Stimulated activated CD8-positive, alpha-beta memory T cell treated with anti-CD3 and anti-CD28 coated beads, Interleukin-7, amount 100 ng/mL, for 4 hours (primary cell): ENCODE data around the gene CNOT4.
"Not testable (repeated sequence)": the region's sequence is repeated elsewhere in the genome, so short reads cannot be mapped to it uniquely, and the experiment has no call there.

ENCODE experiments used
- DNase-seq, 2 donors: peaks; one replicate each; pipeline ENCODE4 v3.0.0-alpha.2; 2020; ENCODE audit warnings: low read depth in 2 of 2

The CNOT4 gene

GRCh38 chr7:135512135-135512887 lies 2.4 kb upstream of the CNOT4 start:
- no peak for DNase-seq

DNA sequence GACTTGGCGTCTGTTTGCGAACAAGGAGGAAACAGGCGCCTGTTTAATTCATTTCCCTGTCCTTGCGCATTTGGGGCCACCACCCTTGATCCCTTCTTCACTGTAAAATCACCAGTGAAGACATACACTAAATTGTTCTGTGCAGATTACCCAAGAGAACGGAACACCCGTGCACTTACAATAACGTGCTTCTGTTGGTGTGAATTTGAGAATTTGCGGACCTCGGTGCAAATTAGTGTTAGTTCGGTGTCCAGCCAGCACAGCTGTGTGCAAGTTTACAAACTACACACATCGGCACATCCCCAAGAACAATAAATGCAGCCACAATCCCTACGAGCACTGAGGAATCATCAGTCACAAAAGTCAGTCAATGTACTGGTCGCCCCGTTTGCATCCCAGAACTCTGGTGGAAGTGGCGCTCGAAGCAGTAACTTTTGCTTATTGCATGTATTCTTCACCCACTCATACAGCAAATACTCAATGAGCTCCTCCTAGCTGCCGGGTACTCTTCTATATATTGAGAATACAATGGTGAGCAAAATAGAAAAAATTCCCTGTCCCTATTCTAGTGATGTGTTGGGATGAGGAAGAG lies 786 bp upstream of the CNOT4 start:
- no peak for DNase-seq

- no peak for DNase-seq
These were observed 388 bp downstream of the CNOT4 start for GRCh38 chr7:135509589-135509838.

- DNase-seq = peak in 1 of 2 donors; percentile 1
These were observed 866 bp downstream of the CNOT4 start for GRCh38 chr7:135508883-135509588.

DNA sequence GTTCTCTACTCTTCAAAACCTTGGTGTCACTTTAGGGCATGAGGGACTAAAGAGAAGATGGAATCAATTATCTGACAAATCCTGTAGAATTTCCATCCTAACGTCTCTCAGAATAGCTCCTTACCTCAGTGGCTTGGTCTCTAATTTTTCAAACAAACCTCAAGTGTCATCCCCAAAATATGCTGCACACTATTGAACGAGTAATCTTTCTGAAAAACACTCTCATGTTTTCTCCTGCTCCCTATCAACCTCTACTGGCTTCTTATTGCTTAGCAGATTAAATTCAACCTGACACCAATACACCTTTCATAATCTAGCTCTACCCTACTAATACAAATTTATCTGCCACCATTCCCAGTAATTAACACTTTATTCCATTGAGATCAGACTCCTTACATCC lies 8.5 kb downstream of the CNOT4 start:
- no peak for DNase-seq

GRCh38 chr7:135499818-135500217 lies 10.1 kb downstream of the CNOT4 start:
- no peak for DNase-seq

GRCh38 chr7:135497161-135497560 lies 12.7 kb downstream of the CNOT4 start:
- not testable (repeated sequence) for DNase-seq

DNA sequence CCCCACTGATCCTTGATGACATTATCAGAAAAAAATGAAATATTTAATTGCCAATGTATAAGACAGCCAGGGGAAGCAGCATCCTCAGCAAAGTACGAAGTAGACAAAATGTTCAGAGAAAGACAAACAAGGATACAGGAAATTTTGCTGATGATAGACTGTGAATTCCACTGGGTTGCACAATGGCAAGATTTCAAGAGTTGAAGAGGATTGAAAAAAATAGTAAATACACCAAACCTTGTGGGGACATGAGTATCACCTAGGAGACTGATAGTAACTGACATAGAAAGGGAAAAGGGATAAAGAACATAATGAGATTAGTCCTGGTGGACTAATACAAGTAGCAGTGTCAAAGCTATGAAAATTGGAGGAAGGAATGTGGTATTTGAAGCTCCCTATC lies 16.5 kb downstream of the CNOT4 start:
- no peak for DNase-seq

GRCh38 chr7:135492151-135492550 lies 17.8 kb downstream of the CNOT4 start:
- DNase-seq = no peak

DNA sequence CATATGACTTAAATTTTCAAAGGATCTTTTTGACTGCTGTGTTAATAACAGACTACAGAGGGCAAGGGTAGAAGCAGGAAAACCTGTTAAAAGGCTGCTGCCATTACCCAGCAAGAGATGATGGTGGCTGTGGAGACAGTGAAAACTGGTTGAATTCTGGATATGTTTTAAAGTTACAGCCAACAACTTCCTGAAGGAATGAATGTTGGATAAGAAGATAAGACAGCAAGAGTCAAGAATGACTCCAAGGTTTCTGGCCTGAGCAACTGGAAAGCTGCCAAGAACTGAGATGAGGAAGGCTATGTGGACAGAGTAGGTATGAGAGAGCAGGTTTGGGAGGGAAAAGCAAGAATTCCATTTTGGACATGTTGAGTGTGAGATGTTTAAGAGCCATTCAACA lies 19.1 kb downstream of the CNOT4 start:
- no peak for DNase-seq

DNA sequence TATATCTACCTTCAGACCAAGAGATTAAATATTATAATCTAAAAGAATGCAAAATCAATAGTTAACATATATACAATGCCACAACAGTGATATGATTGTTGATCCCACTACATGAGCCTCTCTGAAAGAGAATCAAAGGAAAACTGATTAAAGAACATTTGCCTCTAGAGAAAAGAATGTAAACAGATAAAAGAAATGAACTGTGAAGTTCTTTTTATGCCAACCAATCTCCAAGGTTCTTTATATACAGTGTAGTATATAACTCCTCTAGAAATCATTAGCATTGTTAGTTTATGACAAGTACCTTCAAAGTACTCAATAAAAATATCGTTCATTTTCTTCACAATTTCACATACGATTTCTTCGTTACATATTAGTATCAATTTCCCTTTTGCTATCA lies 20.1 kb downstream of the CNOT4 start:
- no peak for DNase-seq

DNA sequence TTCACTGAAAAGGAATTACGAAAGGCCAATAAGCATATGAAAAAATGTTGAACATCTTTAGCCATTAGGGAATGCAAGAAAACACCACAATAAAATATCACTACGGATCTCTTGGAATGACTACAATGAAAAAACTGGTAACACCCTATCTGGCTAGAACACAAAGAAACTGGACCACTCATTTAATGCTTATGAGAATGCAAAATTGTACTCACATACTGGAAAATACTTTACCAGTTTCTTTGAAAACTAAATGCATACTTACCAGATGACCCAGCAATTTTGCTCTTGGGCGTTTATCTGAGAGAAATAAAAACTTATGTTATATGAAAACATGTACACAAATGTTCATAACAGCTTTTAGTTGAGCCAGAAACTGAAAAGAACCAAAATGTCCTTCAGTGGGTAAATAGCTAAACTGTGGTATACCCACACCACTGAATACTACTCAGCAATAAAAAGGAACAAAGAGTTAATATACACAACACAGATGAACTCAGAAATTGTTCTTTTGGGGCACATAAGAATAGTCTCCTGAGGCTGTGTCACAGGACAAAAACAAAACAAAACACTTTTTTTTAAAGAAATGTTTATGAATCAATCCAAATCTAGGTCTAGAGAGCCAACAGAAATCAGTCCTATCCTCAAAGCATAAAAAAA lies 23.5 kb downstream of the CNOT4 start:
- DNase-seq = no peak

GRCh38 chr7:135481598-135481979 lies 28.3 kb downstream of the CNOT4 start:
- DNase-seq = no peak

DNA sequence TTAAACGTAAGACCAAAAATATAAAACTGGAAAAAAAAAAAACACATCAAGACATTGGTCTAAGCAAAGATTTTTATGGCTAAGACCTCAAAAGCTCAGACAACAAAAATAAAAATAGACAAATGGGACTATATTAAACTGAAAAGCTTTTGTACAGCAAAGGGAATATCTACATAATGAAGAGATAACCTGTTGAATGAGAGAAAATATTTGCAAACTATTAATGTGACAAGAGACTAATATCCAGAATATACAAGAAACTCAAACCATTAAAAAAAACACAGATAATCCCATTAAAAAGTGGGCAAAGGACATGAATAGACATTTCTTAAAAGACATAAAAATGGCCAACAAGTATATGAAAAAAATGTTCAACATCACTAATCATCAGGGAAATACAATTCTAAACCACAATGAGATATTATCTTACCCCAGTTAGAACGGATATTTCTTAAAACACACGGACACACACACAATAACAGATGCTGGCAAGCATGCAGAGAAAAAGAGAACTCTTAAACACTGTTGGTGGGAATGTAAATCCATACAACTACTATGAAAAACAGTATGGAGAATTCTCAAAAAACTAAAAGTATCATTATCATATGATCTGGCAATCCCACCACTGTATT lies 28.8 kb downstream of the CNOT4 start:
- no peak for DNase-seq

GRCh38 chr7:135475521-135475920 lies 34.4 kb downstream of the CNOT4 start:
- DNase-seq = no peak

DNA sequence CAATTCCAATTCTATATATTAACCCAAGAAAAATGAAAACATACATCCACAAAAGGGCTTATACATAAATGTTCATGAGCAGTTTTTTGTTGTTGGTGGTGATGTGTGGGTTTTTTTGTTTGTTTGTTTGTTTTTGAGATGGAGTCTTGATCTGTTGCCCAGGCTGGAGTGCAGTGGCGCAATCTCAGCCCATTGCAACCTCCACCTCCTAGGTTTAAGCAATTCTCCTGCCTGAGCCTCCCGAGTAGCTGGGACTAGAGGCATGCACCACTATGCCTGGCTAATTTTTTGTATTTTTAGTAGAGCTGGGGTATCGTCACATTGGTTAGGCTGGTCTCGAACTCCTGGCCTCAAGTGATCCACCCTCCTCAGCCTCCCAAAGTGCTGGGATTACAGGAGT lies 40.2 kb downstream of the CNOT4 start:
- not testable (repeated sequence) for DNase-seq

- no peak for DNase-seq
These were observed 42.6 kb downstream of the CNOT4 start for GRCh38 chr7:135467207-135467711.

DNA sequence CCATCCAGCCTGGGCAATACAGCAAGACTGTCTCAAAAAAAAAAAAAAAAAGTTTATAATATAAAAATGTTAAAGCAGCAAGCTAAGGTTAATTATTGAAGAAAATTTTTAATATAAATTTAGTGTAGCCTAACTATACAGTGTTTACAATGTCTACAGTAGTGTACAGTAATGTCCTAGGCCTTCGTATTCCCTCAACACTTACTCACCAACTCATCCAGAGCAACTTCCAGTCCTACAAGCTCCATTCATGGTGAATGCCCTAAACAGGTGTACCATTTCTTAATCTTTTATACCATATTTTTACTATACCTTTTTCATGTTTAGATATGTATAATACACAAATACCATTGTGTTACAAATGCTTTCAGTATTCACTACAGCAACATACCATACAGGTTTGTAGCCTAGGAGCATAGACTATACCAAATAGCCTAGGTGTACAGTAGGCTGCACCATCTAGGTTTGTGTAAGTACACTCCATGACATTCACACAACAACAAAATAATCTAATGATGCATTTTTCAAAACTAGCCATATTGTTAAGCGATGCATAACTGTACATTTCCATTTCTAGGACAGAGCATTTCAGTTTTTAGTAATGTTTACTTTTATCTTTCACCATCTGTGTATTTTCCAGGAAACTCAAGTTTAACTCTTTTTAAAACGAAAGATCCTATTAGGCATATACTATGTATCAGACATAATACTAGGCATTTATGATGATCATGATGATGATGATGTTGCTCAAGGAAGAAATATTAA lies 43.3 kb downstream of the CNOT4 start:
- DNase-seq = no peak

GRCh38 chr7:135463908-135464307 lies 46.0 kb downstream of the CNOT4 start:
- DNase-seq = no peak

DNA sequence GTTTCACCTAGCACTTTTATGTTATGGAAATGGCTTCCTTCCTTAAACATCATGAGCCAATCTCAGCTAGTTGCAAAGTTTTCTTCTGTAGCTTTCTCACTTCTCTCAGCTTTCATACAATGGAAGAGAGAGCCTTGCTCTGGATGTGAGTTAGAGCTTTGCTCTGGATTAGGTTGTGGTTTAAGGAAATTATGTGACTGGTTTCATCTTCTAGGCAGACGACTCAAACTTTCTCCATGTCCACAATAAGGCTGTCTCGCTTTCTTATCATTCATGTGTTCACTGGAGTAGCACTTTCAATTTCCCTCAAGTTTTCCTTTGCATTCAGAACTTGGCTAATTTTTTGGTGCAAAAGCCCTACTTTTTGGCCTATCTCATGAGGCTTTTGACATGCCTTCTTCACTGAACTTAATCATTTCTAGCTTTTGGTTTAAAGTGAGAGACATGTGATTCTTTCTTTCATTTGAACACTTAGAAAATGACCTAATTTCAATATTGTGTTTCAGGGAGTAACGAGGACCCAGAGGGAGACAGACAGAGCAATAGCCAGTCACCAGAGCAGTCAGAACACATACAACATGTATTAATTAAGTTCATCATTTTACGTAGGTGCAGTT lies 49.8 kb downstream of the CNOT4 start:
- DNase-seq = no peak

GRCh38 chr7:135459076-135459475 lies 50.8 kb downstream of the CNOT4 start:
- DNase-seq = no peak
